PC-3 (cell line): ENCODE data around the gene POLRMT. TPM values are rescaled to one million over a fixed set of nuclear protein-coding genes. Genes with fewer than 3 reads are reported as not detected.

Experiments used
- ATAC-seq: fragments of 200-7000 bp; cut with Tn5 transposase; 2 replicates; pipeline ENCODE4 v1.9.1; 2020; ENCODE audit warnings: mild to moderate bottlenecking, moderate library complexity
- BruUV-seq: library from RNA; stranded (reverse); fragments of 400-500 nt; replicated peaks from 2 replicates; lab custom pipeline; 2021; lab: Mats Ljungman, UMichigan
- CTCF ChIA-PET: fragments of 300-600 bp; sonication (Branson Sonifier 250); formaldehyde crosslinking; loops from one replicate; lab custom pipeline; 2022; ENCODE audit warnings: antibody characterized with exemption; lab: Charles Lee
- POLR2A ChIA-PET: fragments of 300-600 bp; sonication (Branson Sonifier 250); formaldehyde crosslinking; loops from one replicate; lab custom pipeline; 2022; ENCODE audit warnings: antibody characterized with exemption; ENCODE audit not compliant: unreplicated experiment; lab: Charles Lee
- DNase-seq: peaks from one replicate; pipeline ENCODE4 v3.0.0-alpha.2; 2015
- H2AFZ ChIP-seq: fragments of 300-600 bp; sonication (generic); 2 replicates; pipeline ENCODE4 v1.6.0; 2016; ENCODE audit warnings: antibody characterized with exemption, low read length
- H3F3A ChIP-seq: fragments of 300-600 bp; sonication (generic); one replicate; pipeline ENCODE4 v1.6.0; 2017; ENCODE audit warnings: antibody characterized with exemption, low read length, control low read depth, mild to moderate bottlenecking; ENCODE audit not compliant: unreplicated experiment
- H3K27ac ChIP-seq: fragments of 300-600 bp; sonication (generic); 2 replicates; pipeline ENCODE4 v1.5.1; 2016; ENCODE audit warnings: mild to moderate bottlenecking, low read length
- H3K27me3 ChIP-seq: fragments of 300-600 bp; sonication (generic); 2 replicates; pipeline ENCODE4 v1.6.1; 2016; ENCODE audit warnings: low read length, mixed read lengths
- H3K36me3 ChIP-seq: fragments of 300-600 bp; sonication (generic); 2 replicates; pipeline ENCODE4 v1.6.1; 2016; ENCODE audit warnings: low read depth, mixed run types, low read length, mixed read lengths
- H3K4me1 ChIP-seq: fragments of 300-600 bp; sonication (generic); 2 replicates; pipeline ENCODE4 v1.5.1; 2016; ENCODE audit warnings: low read length; ENCODE audit not compliant: insufficient read depth
- H3K4me2 ChIP-seq: fragments of 300-600 bp; sonication (generic); 2 replicates; pipeline ENCODE4 v1.6.0; 2016; ENCODE audit warnings: low read length
- H3K4me3 ChIP-seq: fragments of 300-600 bp; sonication (generic); 2 replicates; pipeline ENCODE4 v1.5.1; 2016; ENCODE audit warnings: mild to moderate bottlenecking, low read length, mixed read lengths
- H3K79me2 ChIP-seq: fragments of 300-600 bp; sonication (generic); 2 replicates; pipeline ENCODE4 v1.6.1; 2017; ENCODE audit warnings: low read length, mixed read lengths
- H3K9ac ChIP-seq: fragments of 300-600 bp; sonication (generic); 2 replicates; pipeline ENCODE4 v1.6.0; 2016; ENCODE audit warnings: mild to moderate bottlenecking, low read length
- H3K9me2 ChIP-seq: fragments of 300-600 bp; sonication (generic); replicated peaks from 2 replicates; pipeline ENCODE4 v1.6.1; 2016; ENCODE audit warnings: mixed run types, low read length, mixed read lengths
- H3K9me3 ChIP-seq: fragments of 300-600 bp; sonication (generic); 2 replicates; pipeline ENCODE4 v1.6.1; 2016; ENCODE audit warnings: low read length, mixed read lengths
- H4K20me1 ChIP-seq: fragments of 300-600 bp; sonication (generic); 2 replicates; pipeline ENCODE4 v1.6.1; 2016; ENCODE audit warnings: low read length, mixed read lengths
- CTCF ChIP-seq: fragments of 300-600 bp; sonication (generic); conservative IDR thresholded peaks from 2 replicates; pipeline ENCODE4 v1.5.1; 2017; ENCODE audit warnings: antibody characterized with exemption, low read depth, mild to moderate bottlenecking, low read length
- EZH2 ChIP-seq: fragments of 300-600 bp; sonication (generic); IDR thresholded peaks from one replicate; pipeline ENCODE4 v1.6.1; 2017; ENCODE audit warnings: antibody characterized with exemption, mild to moderate bottlenecking, low read length; ENCODE audit not compliant: unreplicated experiment
- EZH2phosphoT487 ChIP-seq: fragments of 300-600 bp; sonication (generic); IDR thresholded peaks from 2 replicates; pipeline ENCODE4 v1.6.1; 2018; ENCODE audit warnings: mild to moderate bottlenecking, antibody characterized with exemption, low read length, borderline replicate concordance
- intact Hi-C: fragments of 100-400 bp; cut with micrococcal nuclease; formaldehyde crosslinking; loops from 2 replicates; pipeline ENCODE4 v1.9.0; 2023
- total RNA-seq: library from RNA; depleted of rRNA; stranded (reverse); fragments of >200 nt; gene quantifications from 2 replicates; pipeline ENCODE4 v1.2.3, GENCODE V29; 2014

The POLRMT gene
- total RNA-seq, 1 experiment from 2014 or later = 60.5 TPM

- Histone ChIP-seq H3K36me3 (no peaks in the 10 kb centered on the region; the same call in 1 of the 2 replicates), H3K79me2 (peaks cover 50% of the 10 kb centered on the region), H2AFZ (no peak overlapping the region), H3K27ac (no peak overlapping the region), H3F3A (no peaks in the 10 kb centered on the region), H3K4me3 (no peak overlapping the region), H3K9ac (no peak overlapping the region), H3K9me2 (no peaks in the 10 kb centered on the region), H3K9me3 (no peaks in the 10 kb centered on the region), H3K27me3 (no peaks in the 10 kb centered on the region), H3K4me2 (no peak overlapping the region), H4K20me1 (peaks cover 36% of the 10 kb centered on the region), H3K4me1 (peaks cover 15% of the 10 kb centered on the region)
- TF ChIP-seq EZH2 (no peak), EZH2phosphoT487 (no peak), CTCF (no peak)
- CTCF ChIA-PET = no interaction called here
- intact Hi-C loops = no loop called here
- BruUV-seq = no TSS peak
- ATAC-seq (no peak), DNase-seq (no peak)
- POLR2A ChIA-PET = no interaction called here
These were observed 53.0 kb downstream of the POLRMT start for GRCh38 chr19:580274-580835.

- Histone ChIP-seq H3K4me2 (no peak overlapping the region), H3F3A (no peaks in the 10 kb centered on the region), H3K9me2 (no peaks in the 10 kb centered on the region), H3K9me3 (no peaks in the 10 kb centered on the region), H3K4me3 (no peak overlapping the region), H4K20me1 (peaks cover 41% of the 10 kb centered on the region), H3K79me2 (peaks cover 56% of the 10 kb centered on the region), H3K27me3 (no peaks in the 10 kb centered on the region), H3K9ac (no peak overlapping the region), H3K4me1 (peaks cover 16% of the 10 kb centered on the region), H3K36me3 (no peaks in the 10 kb centered on the region; the same call in 1 of the 2 replicates), H3K27ac (no peak overlapping the region), H2AFZ (no peak overlapping the region)
- no TSS peak for BruUV-seq
- no peak for DNase-seq
- TF ChIP-seq EZH2phosphoT487 (no peak), CTCF (no peak), EZH2 (no peak)
- ChIA-PET CTCF (no interaction called here), POLR2A (no interaction called here)
- intact Hi-C loops = loop anchor here (10.0 kb wide), 1 partner anchor 55 kb away; the partner anchor contains the start of genes FGF22 and POLRMT
- no peak for ATAC-seq
These were observed 53.5 kb downstream of the POLRMT start for GRCh38 chr19:579842-580155.

GRCh38 chr19:579111-579841 is 54.1 kb downstream of the POLRMT start:
- H3K9me2 ChIP-seq = no peaks in the 10 kb centered on the region
- H3K27ac ChIP-seq = no peak overlapping the region
- TF ChIP-seq EZH2 = no peak
- H3K9ac ChIP-seq = no peak overlapping the region
- POLR2A ChIA-PET = no interaction called here
- peaks cover 20% of the 10 kb centered on the region for H3K4me1 ChIP-seq
- H3K9me3 ChIP-seq = no peaks in the 10 kb centered on the region
- CTCF ChIA-PET = no interaction called here
- no peaks in the 10 kb centered on the region; the same call in 1 of the 2 replicates for H3K36me3 ChIP-seq
- H3K4me2 ChIP-seq = no peak overlapping the region
- H3K4me3 ChIP-seq = no peak overlapping the region
- BruUV-seq = no TSS peak
- no peaks in the 10 kb centered on the region for H3F3A ChIP-seq
- peaks cover 46% of the 10 kb centered on the region for H4K20me1 ChIP-seq
- peaks cover 61% of the 10 kb centered on the region for H3K79me2 ChIP-seq
- H2AFZ ChIP-seq = no peak overlapping the region
- ATAC-seq (no peak), DNase-seq (no peak)
- intact Hi-C loops = loop anchor here (10.0 kb wide), 1 partner anchor 56 kb away; the partner anchor contains the start of genes FGF22 and POLRMT
- no peaks in the 10 kb centered on the region for H3K27me3 ChIP-seq
